Panc1 (cell line): ENCODE measurements around the gene HDHD3. TPM values are rescaled to one million over a fixed set of nuclear protein-coding genes. Genes with fewer than 3 reads are reported as not detected.

ENCODE experiments used
- ATAC-seq: fragments of 200-7000 bp; cut with Tn5 transposase; 2 replicates; pipeline ENCODE4 v1.9.1; 2020; ENCODE audit warnings: mild to moderate bottlenecking, moderate library complexity
- BruUV-seq: library from RNA; stranded (reverse); fragments of 400-500 nt; replicated peaks from 2 replicates; lab custom pipeline; 2021; lab: Mats Ljungman, UMichigan
- CTCF ChIA-PET: fragments of 300-600 bp; sonication (Branson Sonifier 250); formaldehyde crosslinking; loops from one replicate; lab custom pipeline; 2022; ENCODE audit warnings: antibody characterized with exemption; lab: Charles Lee
- POLR2A ChIA-PET: fragments of 300-600 bp; sonication (Branson Sonifier 250); formaldehyde crosslinking; loops from one replicate; lab custom pipeline; 2022; ENCODE audit warnings: antibody characterized with exemption; lab: Charles Lee
- DNase-seq: peaks from one replicate; pipeline ENCODE4 v3.0.0-alpha.2; 2010; ENCODE audit warnings: low read depth, low spot score
- H3K27ac ChIP-seq: 2 replicates; pipeline ENCODE4 v1.5.1; 2011; ENCODE audit warnings: mild to moderate bottlenecking, low read length, inconsistent platforms
- H3K27me3 ChIP-seq: fragments of 200-500 bp; sonication (Bioruptor generic); 2 replicates; pipeline ENCODE4 v1.6.0; 2014; ENCODE audit warnings: low read length, inconsistent platforms; ENCODE audit not compliant: control insufficient read depth, insufficient read depth
- H3K36me3 ChIP-seq: fragments of 200-500 bp; sonication (Bioruptor generic); 2 replicates; pipeline ENCODE4 v1.5.1; 2014; ENCODE audit warnings: inconsistent platforms, mild to moderate bottlenecking, low read length, moderate library complexity; ENCODE audit not compliant: control insufficient read depth, insufficient read depth
- H3K4me1 ChIP-seq: 2 replicates; pipeline ENCODE4 v1.5.1; 2011; ENCODE audit warnings: inconsistent platforms, mild to moderate bottlenecking, low read length, moderate library complexity; ENCODE audit not compliant: control insufficient read depth, insufficient read depth
- H3K4me3 ChIP-seq, 2 experiments: 2 replicates each; pipeline ENCODE4 v1.5.1; 2011 to 2012; ENCODE audit warnings: low read depth in 2 of 2, low read length in 2 of 2, mild to moderate bottlenecking in 2 of 2, inconsistent platforms in 1 of 2, moderate library complexity in 1 of 2
- H3K9me3 ChIP-seq: fragments of 200-500 bp; sonication (Bioruptor generic); 2 replicates; pipeline ENCODE4 v1.5.1; 2014; ENCODE audit warnings: low read depth, mild to moderate bottlenecking, inconsistent platforms, low read length, moderate library complexity; ENCODE audit not compliant: control insufficient read depth, insufficient read depth
- POLR2AphosphoS5 ChIP-seq: IDR thresholded peaks from 2 replicates; pipeline ENCODE4 v1.6.1; 2012; ENCODE audit warnings: mild to moderate bottlenecking, low read depth, low read length, moderate library complexity
- SIN3A ChIP-seq: IDR thresholded peaks from 2 replicates; pipeline ENCODE4 v1.6.1; 2012; ENCODE audit warnings: low read depth, mild to moderate bottlenecking, low read length, moderate library complexity, borderline replicate concordance; ENCODE audit not compliant: insufficient read depth
- TCF7L2 ChIP-seq: IDR thresholded peaks from 2 replicates; pipeline ENCODE4 v1.6.1; 2011; ENCODE audit warnings: mild to moderate bottlenecking, low read depth, low read length, inconsistent platforms
- in situ Hi-C: cut with HindIII; loops from 2 replicates; pipeline ENCODE4 v1.10.0; 2016; ENCODE audit warnings: low sequenced_read_pairs, low pct_unique_long_range_greater_than_20kb
- intact Hi-C: fragments of 100-400 bp; cut with micrococcal nuclease; formaldehyde crosslinking; loops from one replicate; pipeline ENCODE4 v1.10.0; 2022; ENCODE audit not compliant: unreplicated experiment
- total RNA-seq: library from RNA; stranded (reverse); gene quantifications from one replicate; pipeline ENCODE4 v1.2.1, GENCODE V29; 2021; ENCODE audit not compliant: unreplicated experiment
- TF ChIP-seq, protein P1 (sequence below): fragments of 450-650 bp; IDR thresholded peaks from 2 replicates; pipeline ENCODE4 v1.5.1; 2017; ENCODE audit warnings: mild to moderate bottlenecking
- TF ChIP-seq, protein P2 (sequence below), 2 experiments: IDR thresholded peaks; 2 replicates each; pipeline ENCODE4 v1.6.1; 2011 to 2012; ENCODE audit warnings: low read depth in 2 of 2, control low read depth in 1 of 2, low read length in 1 of 2, mild to moderate bottlenecking in 1 of 2, moderate library complexity in 1 of 2; ENCODE audit not compliant: insufficient read depth in 1 of 2

The HDHD3 gene
- total RNA-seq, 1 experiment from 2014 or later = 14.5 TPM

DNA sequence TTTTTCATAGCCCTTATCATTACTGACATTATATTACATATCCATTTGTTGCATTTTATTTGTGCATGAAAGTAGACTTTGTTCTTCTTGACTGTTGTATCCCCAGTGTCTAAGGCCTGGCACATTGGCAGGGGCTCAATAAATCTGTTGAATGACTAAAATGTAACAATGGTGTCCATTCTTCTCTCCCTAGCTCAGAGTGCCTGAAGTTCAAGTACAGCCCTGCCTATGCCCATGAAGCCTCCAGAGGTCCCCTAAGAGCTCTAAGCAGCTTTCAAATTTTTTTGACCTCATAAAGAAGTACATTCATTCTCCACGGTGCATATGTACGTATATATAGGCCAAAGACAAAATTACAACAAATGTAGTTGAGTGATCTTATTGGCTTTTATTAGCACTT lies 31.6 kb downstream of the HDHD3 start:
- H3K4me3 ChIP-seq = no peak overlapping the region
- H3K9me3 ChIP-seq = no peaks in the 10 kb centered on the region
- no TSS peak for BruUV-seq
- intact Hi-C loops (no loop called here), in situ Hi-C loops (no loop called here)
- TF ChIP-seq TCF7L2 (no peak), SIN3A (no peak), POLR2AphosphoS5 (no peak)
- TF ChIP-seq, protein P1, sequence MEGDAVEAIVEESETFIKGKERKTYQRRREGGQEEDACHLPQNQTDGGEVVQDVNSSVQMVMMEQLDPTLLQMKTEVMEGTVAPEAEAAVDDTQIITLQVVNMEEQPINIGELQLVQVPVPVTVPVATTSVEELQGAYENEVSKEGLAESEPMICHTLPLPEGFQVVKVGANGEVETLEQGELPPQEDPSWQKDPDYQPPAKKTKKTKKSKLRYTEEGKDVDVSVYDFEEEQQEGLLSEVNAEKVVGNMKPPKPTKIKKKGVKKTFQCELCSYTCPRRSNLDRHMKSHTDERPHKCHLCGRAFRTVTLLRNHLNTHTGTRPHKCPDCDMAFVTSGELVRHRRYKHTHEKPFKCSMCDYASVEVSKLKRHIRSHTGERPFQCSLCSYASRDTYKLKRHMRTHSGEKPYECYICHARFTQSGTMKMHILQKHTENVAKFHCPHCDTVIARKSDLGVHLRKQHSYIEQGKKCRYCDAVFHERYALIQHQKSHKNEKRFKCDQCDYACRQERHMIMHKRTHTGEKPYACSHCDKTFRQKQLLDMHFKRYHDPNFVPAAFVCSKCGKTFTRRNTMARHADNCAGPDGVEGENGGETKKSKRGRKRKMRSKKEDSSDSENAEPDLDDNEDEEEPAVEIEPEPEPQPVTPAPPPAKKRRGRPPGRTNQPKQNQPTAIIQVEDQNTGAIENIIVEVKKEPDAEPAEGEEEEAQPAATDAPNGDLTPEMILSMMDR = no peak
- TF ChIP-seq, protein P2, sequence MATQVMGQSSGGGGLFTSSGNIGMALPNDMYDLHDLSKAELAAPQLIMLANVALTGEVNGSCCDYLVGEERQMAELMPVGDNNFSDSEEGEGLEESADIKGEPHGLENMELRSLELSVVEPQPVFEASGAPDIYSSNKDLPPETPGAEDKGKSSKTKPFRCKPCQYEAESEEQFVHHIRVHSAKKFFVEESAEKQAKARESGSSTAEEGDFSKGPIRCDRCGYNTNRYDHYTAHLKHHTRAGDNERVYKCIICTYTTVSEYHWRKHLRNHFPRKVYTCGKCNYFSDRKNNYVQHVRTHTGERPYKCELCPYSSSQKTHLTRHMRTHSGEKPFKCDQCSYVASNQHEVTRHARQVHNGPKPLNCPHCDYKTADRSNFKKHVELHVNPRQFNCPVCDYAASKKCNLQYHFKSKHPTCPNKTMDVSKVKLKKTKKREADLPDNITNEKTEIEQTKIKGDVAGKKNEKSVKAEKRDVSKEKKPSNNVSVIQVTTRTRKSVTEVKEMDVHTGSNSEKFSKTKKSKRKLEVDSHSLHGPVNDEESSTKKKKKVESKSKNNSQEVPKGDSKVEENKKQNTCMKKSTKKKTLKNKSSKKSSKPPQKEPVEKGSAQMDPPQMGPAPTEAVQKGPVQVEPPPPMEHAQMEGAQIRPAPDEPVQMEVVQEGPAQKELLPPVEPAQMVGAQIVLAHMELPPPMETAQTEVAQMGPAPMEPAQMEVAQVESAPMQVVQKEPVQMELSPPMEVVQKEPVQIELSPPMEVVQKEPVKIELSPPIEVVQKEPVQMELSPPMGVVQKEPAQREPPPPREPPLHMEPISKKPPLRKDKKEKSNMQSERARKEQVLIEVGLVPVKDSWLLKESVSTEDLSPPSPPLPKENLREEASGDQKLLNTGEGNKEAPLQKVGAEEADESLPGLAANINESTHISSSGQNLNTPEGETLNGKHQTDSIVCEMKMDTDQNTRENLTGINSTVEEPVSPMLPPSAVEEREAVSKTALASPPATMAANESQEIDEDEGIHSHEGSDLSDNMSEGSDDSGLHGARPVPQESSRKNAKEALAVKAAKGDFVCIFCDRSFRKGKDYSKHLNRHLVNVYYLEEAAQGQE (IDR thresholded peaks at IDR 0.05; ENCODE audit: insufficient read depth in 1 of 2, low read depth in 2 of 2, low read length in 1 of 2) = no peak
- POLR2A ChIA-PET = no interaction called here
- no peak for ATAC-seq
- no peaks in the 10 kb centered on the region for H3K36me3 ChIP-seq
- 0 out of 2 replicates have a peak, but pooled peaks cover 3% of the 10 kb centered on the region for H3K4me1 ChIP-seq
- no peak overlapping the region for H3K27ac ChIP-seq
- peaks cover 6% of the 10 kb centered on the region for H3K27me3 ChIP-seq
- DNase-seq = no peak
- CTCF ChIA-PET = no interaction called here

DNA sequence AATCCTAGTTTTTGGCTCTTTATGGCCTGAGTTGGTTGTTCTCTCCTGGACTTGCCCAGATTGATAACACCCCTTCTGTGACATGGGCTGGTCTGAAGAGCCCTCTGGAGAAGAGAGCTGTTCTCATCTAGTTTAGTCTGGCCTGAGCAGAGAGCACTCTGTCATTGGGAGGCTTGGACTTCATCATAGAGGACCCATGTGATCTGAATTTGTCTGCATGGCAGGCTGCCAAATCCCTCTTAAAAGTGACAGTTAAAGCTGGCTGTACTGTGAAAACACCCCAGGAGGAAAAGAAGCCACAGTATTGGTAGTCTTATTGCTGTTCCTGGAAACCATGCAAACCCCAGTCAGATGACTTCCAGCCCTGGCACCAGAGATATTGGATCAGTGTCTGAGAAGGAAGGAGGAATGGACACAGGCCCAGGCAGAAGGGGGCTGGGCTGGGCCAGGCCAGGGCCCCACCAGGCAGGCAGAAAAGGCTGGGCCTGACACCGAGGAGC lies 33.0 kb downstream of the HDHD3 start:
- Histone ChIP-seq H3K4me1 (no peaks in the 10 kb centered on the region; the same call in 1 of the 2 replicates), H3K27me3 (peaks cover under 1% of the 10 kb centered on the region), H3K9me3 (no peaks in the 10 kb centered on the region), H3K27ac (no peak overlapping the region), H3K4me3 (no peak overlapping the region), H3K36me3 (no peaks in the 10 kb centered on the region)
- no peak for DNase-seq
- BruUV-seq = no TSS peak
- no peak for ATAC-seq
- ChIA-PET POLR2A (no interaction called here), CTCF (no interaction called here)
- intact Hi-C loops = no loop called here
- TF ChIP-seq, protein P2 (IDR thresholded peaks at IDR 0.05; ENCODE audit: insufficient read depth in 1 of 2, low read depth in 2 of 2, low read length in 1 of 2) = no peak
- no peak for TF ChIP-seq SIN3A
- TF ChIP-seq POLR2AphosphoS5 = no peak
- TF ChIP-seq, protein P1 = no peak
- TF ChIP-seq TCF7L2 = no peak
- in situ Hi-C loops = no loop called here
